NCI-H1694 (cell line): Measurements from ENCODE around the gene KIF6.
"Not testable (repeated sequence)": the region's sequence is repeated elsewhere in the genome, so short reads cannot be mapped to it uniquely, and the experiment has no call there.

Experiments used
- DNase-seq: peaks from one replicate; lab custom pipeline; 2025; lab: John Stamatoyannopoulos, UW

KIF6 gene

DNA sequence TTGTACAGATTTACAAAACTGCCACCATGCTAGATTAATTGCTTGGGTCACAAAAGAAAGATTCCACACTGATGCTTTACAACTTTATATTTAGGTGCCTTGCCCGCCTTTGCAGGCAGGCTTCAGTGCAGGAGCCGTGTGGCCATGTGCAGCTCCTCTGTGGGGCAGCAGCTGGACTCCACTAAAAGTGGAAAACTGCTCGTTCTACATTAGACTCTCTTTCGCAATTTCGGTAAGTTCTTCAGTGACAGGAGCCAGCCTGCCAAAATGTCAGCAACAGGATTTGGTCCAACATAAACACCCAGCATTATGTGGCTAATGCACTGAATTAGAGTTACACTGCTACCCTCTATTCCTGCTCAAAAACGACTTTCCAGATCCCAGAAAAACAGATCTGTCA, 228.3 kb downstream of the KIF6 start:
- no peak for DNase-seq

DNA sequence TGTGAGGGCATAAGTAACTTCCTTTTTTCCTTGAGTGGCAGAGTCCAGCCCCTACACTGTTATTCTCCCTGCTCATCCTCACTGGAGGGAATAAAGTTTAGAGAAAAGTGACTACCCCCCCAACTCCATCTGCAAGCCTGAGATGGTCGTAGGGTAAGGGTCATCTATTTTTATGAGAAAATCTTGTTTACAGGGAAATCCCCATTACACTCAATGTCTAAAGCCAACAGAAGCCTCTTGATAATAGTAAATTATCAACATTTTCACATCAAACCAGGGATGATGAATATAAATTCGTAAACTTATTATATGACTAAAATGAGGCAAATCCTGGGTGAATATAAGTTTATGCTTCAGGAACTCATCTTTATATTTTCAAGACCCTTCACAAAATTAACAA, 228.8 kb downstream of the KIF6 start:
- no peak for DNase-seq

DNA sequence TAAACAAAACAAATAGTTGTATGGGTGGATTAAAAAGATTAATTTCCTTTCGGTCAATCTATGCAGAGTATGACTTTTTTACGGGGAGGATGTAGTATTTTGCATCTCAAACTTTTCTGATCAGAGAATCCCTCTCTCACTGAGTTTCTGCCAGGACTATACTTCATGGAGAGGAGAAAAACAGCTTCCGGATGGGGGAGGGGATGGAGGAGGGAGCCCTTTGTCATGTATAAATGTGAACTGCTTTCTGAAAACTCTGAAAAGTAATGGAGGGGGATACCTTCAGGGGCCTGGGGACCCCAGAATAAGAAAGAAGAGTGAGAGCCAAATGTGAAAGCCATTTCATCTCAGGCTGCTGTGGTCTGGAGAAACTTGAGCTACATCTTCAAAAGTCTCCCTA, 229.6 kb downstream of the KIF6 start:
- no peak for DNase-seq

GRCh38 chr6:39494998-39495397, 230.2 kb downstream of the KIF6 start:
- no peak for DNase-seq

DNA sequence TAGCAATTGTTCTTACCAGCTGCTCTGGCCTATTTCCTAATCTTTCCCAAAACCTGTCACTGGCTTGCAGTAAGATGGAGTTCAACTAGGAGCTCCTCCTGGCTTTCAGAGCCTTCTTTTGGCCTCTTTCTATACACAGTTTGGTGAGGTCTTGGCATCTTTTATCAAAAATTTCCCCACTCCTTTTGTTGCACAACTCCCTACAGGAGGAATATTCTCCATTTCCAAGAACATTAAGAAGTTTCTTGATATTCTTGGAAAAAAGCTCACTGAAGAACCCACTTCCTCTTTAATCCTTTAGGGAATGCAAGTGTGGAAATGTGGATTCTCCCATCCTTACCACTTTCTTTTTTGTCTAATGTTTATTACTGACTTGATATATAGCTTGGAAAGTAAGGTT, 231.4 kb downstream of the KIF6 start:
- no peak for DNase-seq

- no peak for DNase-seq
These were observed 232.0 kb downstream of the KIF6 start for GRCh38 chr6:39493174-39493573.

GRCh38 chr6:39490108-39490507, 235.1 kb downstream of the KIF6 start:
- no peak for DNase-seq

GRCh38 chr6:39488255-39488879, 236.8 kb downstream of the KIF6 start:
- DNase-seq, result no peak

- DNase-seq, result no peak
These were observed 240.9 kb downstream of the KIF6 start for GRCh38 chr6:39484276-39484675.

DNA sequence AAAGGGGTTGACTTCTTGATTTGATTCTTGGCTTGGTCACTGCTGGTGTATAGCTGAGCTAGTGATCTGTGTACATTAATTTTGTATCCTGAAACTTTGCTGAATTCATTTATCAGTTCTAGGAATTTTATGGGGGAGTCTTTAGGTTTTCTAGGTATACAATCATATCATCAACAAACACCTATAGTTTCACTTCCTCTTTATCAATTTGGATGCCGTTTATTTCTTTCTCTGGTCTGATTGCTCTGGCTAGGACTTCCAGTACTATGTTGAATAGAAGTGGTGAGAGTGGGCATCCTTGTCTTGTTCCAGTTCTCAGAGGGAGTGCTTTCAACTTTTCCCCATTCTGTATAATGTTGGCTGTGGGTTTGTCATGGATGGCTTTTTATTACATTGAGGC, 245.4 kb downstream of the KIF6 start:
- DNase-seq, result not testable (repeated sequence)

- no peak for DNase-seq
These were observed 248.5 kb downstream of the KIF6 start for GRCh38 chr6:39476670-39477069.

DNA sequence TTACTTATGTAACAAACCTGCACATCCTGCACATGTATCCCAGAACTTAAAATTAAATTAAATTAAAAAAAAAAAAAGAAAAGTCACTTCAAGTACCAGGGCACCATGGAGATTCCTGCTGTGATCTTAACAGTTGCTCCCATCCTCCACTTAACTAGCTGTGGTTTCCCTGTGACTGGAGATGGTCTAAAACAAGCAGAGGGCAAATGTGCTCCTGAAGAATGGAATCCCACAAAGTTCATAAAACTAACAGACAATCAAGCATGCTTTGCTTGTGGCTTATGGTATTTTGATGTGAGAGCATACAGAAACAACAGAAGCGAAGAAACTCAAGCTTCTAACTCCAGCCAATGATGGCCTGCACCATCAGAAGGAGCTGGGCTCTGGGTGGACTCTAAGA, 249.1 kb downstream of the KIF6 start:
- DNase-seq, result no peak

DNA sequence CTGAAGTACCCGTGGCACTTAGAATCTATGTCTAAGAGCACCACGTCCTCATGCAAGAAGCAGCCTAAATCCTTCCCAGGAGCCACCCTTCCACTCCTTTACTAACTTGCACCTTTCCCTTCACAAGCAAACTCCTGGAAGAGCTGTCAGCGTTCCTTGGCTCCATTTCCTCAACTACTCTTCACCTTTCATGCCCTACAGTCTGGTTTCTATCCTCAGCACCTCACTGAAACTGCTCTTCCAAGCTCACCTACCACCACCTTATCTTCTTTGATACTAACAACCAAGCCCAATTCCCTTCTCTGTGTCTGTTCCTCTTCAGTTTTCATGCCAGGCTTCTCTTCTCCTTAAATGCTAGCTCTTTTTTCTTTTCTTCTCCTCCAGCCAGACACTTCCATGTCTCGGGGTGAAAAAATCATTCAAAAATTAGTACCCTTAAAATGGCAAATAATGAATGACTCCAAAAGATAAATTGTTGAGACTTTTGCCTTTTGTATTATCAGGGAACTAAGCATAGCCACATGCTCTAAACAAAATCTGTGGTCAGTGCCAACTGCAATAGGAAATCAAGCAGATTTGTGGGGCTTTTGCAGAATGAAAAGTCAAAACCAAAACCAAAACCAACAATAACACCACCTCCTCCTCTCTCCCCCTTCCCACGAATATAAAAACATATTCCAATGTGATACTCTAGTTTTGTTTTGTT, 253.1 kb downstream of the KIF6 start:
- DNase-seq, result no peak

DNA sequence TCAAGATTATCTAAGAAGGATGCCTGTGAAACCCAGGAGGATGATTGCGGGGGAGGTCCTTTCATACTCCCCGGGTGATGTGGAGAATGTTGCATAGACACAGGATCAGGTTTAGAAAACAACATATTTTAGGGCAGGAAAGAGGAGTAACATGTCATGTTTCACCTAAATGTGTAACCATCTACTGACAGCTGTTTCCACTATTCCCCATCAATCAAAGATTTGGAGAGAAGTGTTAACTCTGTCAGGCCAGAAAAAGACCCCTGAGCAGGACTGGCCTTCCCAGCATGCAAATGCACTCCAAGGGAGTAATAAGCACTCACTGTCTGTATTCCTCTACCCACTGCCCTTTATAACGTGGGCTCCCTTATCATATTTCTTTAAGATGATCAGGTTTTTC, 254.7 kb downstream of the KIF6 start:
- no peak for DNase-seq

DNA sequence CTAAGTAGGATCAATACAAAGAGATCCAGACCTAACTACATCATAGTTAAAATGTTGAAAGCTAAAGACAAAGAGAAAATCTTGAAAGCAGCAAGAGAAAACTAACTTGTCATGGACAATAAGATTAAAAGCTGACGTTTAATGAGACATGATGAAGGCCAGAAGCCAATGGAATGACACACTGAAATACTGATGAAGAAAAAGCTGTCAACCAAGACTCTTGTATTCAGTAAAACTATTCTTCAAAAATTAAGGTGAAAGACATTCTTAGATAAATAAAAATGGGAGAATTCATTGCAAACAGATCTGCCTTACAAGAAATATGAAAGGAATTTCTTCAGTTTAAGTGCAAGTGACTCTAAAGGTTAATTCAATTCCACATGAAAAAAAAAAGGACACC, 256.8 kb downstream of the KIF6 start:
- no peak for DNase-seq

- DNase-seq, result no peak
These were observed 258.6 kb downstream of the KIF6 start for GRCh38 chr6:39466631-39467030.

DNA sequence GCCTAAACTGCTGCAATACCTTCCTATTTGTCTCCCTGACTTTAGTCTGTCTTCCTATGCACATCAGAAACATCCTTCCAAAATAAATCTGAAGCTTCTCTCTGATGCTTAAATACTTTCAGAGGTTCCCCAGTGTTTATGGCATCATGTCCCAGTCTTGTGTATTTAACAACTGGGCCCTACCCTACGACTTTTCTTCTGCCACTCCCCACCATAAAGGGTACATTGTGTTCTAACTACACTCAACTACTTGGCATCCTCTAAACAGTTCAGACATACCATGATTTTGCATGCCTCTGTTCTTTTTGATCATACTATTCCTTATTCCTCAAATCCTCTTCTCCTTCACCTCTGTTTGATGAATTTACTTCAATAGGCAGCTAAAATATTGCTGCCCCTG, 259.7 kb downstream of the KIF6 start:
- no peak for DNase-seq

- DNase-seq, result no peak
These were observed 261.1 kb downstream of the KIF6 start for GRCh38 chr6:39464067-39464466.

- DNase-seq, result no peak
These were observed 271.2 kb downstream of the KIF6 start for GRCh38 chr6:39453956-39454524.

GRCh38 chr6:39453241-39453640, 272.0 kb downstream of the KIF6 start:
- DNase-seq, result no peak

DNA sequence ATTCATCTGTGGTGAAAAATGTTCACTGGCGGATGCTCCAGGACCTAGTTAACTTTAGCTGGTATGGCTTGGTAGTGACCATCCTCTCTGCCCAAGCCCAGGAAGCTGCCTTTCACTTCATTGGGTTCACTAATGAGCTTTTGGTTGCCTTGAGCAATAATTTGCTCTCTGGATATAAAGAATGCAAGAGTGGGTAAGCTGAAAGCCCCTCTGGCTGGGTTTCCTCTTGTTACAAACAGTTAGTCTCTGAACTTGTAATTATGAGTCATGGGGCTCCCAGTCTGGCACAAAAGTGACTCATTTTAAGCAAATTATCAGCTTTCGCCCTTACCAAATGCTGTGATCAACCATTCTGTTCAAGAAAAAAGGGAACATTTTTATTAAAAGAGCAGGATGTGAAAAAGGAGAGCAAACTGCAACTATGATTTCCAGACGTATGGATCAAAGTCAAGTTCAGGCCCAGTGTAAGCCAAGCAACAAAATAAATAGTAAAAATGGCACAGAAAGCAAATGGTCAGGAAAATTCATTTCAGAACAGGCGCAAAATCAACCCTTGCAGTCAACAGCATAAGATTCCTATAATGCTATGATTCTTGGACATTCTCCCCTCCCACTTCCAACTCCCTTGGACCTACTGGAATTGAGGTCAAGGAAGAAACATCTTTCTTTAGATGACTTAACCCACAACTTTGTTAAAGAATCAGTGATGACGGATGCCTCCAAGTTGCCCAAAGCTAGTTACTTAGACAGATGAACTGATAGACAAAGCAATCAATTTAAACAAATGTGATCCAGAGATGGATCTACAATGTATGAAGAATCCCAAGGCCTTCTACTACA, 272.7 kb downstream of the KIF6 start:
- no peak for DNase-seq

- DNase-seq, result no peak
These were observed 273.4 kb downstream of the KIF6 start for GRCh38 chr6:39451831-39452230.

- no peak for DNase-seq
These were observed 276.2 kb downstream of the KIF6 start for GRCh38 chr6:39449022-39449421.
